GM19025 (cell line): ENCODE results near the gene ZMAT3.
"Not testable (repeated sequence)": the region's sequence is repeated elsewhere in the genome, so short reads cannot be mapped to it uniquely, and the experiment has no call there.

ENCODE experiments used
- ATAC-seq: cut with Tn5 transposase; IDR thresholded peaks from one replicate; pipeline ENCODE4 v1.9.1; 2021; ENCODE audit warnings: mild to moderate bottlenecking, low read depth, moderate library complexity; ENCODE audit not compliant: unreplicated experiment

Gene ZMAT3

GRCh38 chr3:179071323-179072099 lies at the start of gene ZMAT3:
Gene ZMAT3 (minus strand): TSS chr3:179071809. CDS start chr3:179067752, 4,057 bp downstream.
- ATAC-seq: peak; percentile 81

GRCh38 chr3:179116816-179117215 lies 45.2 kb upstream of the ZMAT3 start:
- no peak for ATAC-seq

DNA sequence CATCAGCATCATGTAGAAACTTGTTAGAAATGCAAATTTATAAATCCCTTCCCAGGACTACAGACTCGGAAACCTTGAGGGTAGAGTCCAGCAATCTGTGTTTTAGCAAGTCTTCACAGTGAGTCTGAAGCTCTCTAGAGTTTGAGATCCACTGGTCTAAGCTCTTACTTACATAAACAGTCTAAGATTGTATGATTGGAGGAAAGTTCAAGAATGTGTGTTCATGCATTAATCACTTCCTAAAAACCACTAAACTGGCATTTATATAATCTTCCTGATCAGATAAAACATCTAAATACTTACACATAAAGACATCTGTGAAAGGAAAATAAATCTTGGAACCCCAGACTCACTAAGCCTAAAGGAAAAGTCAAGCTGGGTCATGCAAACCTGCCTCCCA lies 43.8 kb upstream of the ZMAT3 start:
- not testable (repeated sequence) for ATAC-seq

DNA sequence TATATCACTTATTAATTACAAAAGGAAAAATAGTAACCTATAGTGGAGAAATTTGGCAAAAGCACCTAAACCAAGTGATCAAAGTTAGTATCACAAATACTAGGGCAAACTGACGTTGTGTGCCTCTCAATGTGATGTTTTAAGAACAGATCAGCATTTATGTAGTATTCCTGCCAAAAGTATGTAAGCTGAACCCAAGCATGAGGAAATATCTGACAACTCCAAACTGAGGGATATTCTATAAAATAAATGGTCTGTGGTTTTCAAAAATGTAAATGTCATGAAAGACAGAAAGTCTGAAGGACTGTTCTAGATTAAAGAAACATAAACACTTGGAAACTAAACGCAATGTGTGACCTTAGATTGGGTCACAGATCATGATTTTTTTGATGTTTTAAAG lies 42.3 kb upstream of the ZMAT3 start:
- no peak for ATAC-seq

GRCh38 chr3:179108086-179108485 lies 36.5 kb upstream of the ZMAT3 start:
- no peak for ATAC-seq

DNA sequence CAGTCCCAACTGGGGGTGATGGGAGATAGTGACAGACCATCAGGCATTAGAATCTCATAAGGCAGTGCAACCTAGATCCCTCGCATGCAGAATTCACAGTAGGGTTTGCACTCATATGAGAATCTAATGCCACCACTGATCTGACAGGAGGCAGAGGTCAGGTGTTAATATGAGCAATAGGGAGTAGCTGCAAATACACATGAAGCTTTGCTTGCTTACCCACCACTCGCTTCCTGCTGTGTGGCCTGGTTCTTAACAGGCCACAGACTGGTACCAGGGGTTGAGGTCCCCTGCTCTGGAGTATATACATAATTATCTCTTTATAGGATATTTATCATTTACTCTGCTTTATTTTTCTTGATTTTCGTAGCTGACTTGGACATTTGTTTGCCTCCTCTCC lies 36.0 kb upstream of the ZMAT3 start:
- ATAC-seq: no peak

- no peak for ATAC-seq
Observed at GRCh38 chr3:179105881-179106280, 34.3 kb upstream of the ZMAT3 start.

DNA sequence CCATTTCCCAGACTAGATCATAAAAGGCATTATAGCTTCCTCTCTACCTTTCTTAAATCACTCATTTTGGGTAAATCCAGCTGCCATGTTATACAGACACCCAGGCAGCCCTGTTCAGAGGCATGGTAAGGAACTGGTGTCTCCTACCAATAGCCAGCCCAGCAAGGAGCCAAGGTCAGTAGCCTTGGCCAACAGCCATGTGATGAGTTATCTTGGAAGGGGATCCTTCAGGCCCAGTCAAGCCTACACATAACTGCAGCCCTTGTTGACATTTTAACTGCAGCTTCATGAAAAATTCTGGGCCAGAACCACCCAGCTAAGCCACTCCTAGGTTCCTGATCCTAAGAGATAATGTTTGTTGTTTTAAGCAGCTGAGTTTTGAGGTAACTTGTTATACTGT lies 29.0 kb upstream of the ZMAT3 start:
- no peak for ATAC-seq

DNA sequence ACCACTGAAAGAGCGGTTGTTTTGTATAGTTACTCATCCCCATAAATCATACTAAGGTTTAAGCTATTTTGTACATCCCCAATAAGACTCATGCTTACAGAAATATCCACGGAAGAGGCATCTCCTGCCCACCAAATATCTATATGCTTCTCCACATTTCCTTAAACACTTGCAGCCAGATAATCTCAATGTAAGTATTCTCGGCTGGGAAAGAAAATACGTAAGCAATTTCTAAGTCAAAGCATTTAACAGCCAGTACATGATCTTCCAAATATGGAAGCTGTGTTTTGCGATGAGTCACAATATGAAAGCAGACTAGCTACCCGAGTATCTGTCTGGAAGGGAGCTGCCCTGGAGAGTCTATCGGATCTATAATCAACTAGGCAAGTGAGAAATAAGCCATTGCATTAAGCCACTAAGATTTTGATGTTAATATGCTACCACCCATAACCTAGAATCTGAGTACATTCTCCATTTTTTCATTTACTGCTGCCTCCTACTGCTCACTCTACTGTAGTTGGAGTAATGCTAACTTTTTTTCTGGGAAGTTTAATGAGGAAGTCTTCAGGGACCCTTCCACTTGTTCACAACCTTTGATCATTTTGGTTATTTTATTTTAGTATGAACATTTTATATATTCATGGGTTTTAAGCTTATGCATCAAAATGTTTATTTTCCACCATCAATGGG lies 26.9 kb upstream of the ZMAT3 start:
- no peak for ATAC-seq

GRCh38 chr3:179093807-179094206 lies 22.2 kb upstream of the ZMAT3 start:
- ATAC-seq: no peak

DNA sequence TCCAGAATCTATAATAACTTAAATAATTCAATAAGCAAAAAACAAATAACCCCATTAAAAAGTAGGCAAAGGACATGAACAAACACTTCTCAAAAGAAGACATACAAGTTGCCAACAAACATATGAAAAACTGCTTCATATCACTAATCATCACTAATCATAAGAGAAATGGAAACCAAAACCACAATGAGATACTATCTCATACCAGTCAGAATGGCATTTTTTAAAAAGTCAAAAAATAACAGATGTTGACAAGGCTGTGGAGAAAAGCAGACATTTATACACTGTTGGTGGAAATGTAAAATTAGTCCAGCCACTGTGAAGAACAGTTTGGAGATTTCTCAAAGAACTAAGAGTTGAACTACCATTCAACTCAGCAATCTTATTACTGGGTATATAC lies 19.5 kb upstream of the ZMAT3 start:
- ATAC-seq: no peak

DNA sequence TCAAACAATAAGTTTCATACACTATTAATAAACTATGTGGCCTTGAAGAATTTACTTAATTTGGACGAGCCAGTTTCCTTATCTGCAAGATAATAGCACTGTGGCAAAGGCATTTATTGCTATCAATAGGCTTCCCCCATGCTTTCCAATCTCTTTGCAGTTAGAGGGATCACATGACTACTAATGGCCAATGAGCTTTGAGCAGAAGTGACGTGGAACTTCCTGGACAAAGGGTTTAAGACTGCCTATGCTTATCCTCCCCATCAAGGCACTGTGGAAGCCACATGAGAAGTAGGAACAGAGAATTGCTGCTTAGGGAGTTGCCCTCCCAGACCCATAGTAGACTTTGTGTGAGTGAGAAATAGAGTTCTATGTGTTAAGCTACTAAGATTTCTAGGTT lies 16.7 kb upstream of the ZMAT3 start:
- ATAC-seq: no peak

DNA sequence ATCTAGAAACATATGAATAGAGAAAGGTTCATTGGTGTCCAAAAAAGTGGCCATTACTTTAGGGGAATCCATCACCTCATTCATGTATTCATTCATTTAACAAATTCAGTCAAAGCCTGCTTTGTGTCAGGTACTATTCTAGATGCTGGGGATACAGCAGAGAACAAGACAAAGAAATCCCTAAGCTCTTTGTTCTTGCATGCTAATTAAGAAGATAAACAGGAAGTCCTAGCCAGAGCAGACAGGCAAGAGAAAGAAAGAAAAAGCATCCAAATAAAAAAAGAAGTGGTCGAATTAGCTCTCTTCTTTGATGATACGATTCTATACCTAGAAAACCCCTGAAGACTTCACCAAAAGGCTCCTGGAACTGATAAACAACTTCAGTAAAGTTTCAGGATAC lies 12.4 kb upstream of the ZMAT3 start:
- ATAC-seq: peak; percentile 60

DNA sequence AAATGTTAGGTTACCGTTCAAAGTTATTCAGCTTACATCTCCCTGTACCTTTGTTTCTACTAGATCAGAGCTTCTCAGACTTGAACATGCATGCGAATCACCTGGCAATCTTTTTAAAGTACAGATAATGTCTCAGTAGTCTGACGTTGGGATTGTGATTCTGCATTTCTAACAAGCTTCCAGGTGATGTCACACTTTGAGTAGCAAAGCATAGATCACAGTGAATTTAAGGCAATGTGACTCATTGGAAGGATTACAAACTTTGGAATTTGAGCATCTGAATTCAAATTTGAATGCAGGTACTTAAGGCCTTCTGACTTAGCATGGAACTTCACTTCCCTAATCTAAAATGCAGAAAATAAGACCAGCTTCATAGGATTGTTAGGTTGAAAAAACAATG lies 10.8 kb upstream of the ZMAT3 start:
- ATAC-seq: no peak

- ATAC-seq: no peak
Observed at GRCh38 chr3:179081885-179082284, 10.3 kb upstream of the ZMAT3 start.

DNA sequence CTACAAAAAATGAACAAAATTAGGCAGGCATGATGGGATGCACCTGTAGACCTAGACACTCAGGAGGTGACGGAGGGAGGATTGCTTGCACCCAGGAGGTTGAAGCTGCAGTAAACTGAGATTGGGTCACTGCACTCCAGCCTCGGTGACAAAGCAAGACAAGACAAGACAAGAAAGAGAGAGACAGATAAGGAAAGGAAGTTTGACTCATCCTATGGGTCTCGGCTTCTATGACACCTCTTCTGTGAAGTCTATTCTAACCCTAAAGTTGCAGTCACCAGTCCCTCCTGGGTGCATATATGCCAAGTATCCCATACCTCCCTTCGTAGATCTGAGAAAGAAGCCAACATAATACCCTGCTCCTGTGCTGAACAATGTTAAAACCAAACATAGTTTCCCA lies 7.9 kb upstream of the ZMAT3 start:
- no peak for ATAC-seq

GRCh38 chr3:179076243-179077027 lies 4.8 kb upstream of the ZMAT3 start:
- no peak for ATAC-seq

GRCh38 chr3:179074656-179075055 lies 3.0 kb upstream of the ZMAT3 start:
- no peak for ATAC-seq

DNA sequence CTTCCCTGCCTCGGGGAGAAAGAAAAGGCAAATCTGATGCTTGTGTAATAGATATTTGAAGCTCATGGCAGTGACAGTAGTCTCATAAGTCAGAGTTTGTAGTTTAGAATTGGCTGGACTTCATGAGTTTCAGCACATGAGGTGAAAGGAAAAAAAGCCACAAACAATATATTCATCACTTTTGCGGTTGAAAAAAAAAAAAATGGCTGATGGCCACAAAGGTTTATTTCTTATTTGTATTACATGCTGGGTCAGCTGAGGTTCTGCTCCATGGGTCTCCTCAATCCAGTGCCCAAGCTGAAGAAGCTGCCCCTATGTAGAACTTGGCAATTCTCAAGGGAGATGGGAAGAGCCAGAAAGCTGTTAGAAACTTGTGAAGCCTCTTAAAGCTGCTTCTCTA lies 2.2 kb upstream of the ZMAT3 start:
- no peak for ATAC-seq

- peak; percentile 21 for ATAC-seq
Observed at GRCh38 chr3:179072100-179072438, 460 bp upstream of the ZMAT3 start.

GRCh38 chr3:179071027-179071322 lies 634 bp downstream of the ZMAT3 start:
- ATAC-seq: no peak
